HG03378 (cell line): Measurements from ENCODE around the gene EFCAB12.
"Not testable (repeated sequence)": the region's sequence is repeated elsewhere in the genome, so short reads cannot be mapped to it uniquely, and the experiment has no call there.

ENCODE experiments used
- ATAC-seq: cut with Tn5 transposase; IDR thresholded peaks from one replicate; pipeline ENCODE4 v1.9.1; 2021; ENCODE audit warnings: mild to moderate bottlenecking, moderate library complexity; ENCODE audit not compliant: unreplicated experiment

EFCAB12 gene

GRCh38 chr3:129371041-129371826, 57.2 kb downstream of the EFCAB12 start:
- ATAC-seq, result no peak

- no peak for ATAC-seq
These were observed 58.0 kb downstream of the EFCAB12 start for GRCh38 chr3:129370248-129370964.

- no peak for ATAC-seq
These were observed 58.7 kb downstream of the EFCAB12 start for GRCh38 chr3:129369711-129370110.

- no peak for ATAC-seq
These were observed 60.6 kb downstream of the EFCAB12 start for GRCh38 chr3:129367821-129368220.

GRCh38 chr3:129366312-129366831, 62.1 kb downstream of the EFCAB12 start:
- no peak for ATAC-seq

DNA sequence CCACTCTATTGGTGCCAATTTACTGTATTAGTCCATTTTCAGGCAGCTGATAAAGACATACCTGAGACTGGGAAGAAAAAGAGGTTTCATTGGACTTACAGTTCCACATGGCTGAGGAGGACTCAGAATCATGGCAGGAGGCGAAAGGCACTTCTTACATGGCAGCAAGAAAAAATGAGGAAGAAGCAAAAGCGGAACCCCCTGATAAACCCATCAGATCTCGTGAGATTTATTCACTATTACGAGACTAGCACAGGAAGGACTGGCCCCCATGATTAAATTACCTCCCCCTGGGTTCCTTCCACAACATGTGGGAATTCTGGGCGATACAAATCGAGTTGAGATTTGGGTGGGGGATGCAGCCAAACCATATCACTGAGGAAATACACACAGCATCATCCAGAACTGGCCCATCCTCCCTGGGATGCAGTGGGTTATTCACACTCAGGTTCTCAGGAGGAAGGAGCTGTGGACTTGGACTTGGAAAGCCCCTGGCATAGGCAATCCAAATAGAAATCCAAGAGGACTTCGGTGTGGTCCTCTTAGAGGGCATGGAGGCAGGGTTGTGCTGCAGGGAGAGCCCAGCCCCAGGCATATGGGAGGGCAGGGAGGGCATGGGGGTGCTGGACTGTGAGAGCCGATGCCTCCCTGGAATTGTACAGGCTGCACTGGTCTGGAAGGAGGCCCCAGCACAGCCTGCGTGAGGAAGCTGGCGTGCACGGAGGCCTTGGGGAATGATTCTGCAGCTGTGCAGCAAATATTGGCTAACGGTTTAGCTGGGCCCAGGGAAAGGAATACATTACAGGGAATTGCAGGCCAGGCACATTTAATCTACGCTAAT, 62.9 kb downstream of the EFCAB12 start:
- ATAC-seq, result no peak

DNA sequence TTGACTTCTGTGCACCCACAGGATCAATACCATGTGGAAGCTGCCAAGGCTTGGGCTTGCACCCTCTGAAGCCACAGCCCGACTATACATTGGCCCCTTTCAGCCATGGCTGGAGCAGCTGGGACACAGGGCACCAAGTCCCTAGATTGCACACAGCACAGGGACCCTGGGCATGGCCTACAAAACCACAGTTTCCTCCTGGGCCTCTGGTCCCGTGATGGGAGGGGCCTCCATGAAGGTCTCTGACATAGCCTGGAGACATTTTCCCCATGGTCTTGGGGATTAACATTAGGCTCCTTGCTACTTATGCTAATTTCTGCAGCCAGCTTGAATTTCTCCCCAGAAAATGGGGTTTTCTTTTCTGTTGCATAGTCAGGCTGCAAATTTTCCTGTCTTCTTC, 63.6 kb downstream of the EFCAB12 start:
- not testable (repeated sequence) for ATAC-seq

DNA sequence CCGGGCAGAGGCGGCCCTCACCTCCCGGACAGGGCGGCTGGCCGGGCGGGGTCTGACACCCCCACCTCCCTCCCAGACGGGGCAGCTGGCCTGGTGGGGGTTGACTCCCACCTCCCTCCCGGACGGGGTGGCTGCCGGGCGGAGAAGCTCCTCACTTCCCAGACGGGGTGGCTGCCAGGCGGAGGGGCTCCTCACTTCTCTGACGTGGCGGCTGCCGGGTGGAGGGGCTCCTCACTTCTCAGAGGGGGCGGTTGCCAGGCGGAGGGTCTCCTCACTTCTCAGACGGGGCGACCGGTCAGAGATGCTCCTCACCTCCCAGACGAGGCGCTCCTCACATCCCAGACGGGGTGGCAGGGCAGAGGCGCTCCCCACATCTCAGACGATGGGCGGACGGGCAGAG, 65.1 kb downstream of the EFCAB12 start:
- not testable (repeated sequence) for ATAC-seq

DNA sequence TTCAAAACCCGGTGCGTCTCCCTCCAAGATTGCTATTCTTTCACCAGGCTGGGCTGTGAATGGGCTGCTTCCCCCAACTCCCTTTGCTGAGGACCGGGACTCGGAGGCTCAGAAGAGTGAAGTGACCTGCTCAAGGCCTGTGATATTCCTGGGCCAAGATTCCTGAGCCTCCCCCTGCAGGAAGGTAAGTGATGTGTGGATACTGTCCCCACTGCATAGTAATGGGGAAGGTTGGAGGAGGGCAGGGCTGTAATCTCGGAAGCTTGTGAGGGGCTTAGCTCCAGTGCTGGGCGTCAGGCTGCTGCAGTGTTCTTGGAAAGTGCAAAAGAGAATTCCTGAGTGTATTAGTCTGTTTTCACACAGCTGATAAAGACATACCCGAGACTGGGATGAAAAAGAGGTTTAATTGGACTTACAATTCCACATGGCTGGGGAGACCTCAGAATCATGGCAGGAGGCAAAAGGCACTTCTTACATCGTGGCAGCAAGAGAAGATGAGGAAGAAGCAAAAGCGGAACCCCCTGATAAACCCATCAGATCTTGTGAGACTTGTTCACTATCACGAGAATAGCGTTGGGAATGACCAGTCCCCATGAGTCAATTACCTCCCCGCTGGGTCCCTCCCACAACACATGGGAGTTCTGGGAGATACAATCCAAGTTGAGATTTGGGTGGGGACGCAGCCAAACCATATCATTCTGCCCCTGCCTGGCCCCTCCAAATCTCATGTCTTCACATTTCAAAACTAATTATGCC, 67.6 kb downstream of the EFCAB12 start:
- ATAC-seq, result no peak

DNA sequence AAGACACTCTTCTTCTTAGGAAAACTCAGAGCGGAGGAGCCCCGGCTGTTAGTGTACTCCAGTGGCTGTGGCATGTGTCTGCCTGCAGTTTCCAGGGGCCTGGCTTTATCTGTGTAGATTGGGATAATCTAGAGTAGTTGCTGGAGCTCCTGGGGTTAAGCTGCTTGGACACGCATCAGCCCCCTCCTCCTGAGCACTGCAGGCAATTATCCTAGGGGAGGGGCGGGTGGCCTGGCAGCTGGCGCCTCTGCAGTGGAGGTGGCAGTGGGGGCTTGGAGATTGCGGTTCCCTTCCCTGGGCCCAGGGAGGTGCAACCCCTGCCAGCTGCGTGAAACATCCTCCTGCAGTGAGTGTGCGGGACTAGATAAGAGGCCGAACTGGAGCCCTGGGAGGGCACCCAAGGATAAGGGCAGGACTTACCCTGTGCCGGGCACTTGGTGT, 68.2 kb downstream of the EFCAB12 start:
- ATAC-seq, result no peak

DNA sequence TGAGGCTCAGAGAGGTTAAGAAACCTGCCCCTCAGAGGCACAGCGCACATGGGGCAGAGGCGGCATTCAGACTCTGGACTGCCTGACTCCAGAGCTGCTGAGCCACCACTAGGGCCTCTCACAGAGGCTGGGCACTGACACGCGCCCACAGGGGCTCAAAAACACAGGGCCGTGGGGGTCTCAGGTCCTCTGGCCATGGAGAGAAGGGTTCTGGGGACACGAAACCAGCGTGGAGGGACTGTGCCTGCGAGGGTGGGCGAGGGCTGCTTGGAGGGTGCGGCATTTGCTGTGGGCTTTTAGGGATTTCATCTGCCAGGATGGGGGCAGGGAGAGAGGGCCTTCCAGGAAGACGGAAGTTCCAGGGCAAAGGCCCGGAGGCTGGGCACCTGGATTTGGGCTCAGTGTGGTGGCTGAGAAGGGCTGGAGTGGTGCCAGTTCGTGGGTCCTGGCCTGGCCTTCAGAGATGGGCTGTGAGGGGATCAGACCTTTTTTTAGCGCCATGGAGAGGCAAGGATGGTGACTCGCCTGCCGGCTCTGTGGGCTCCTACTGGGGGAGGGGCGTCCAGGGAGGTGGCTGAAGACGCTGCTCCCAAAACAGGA, 69.6 kb downstream of the EFCAB12 start:
- ATAC-seq, result no peak

- no peak for ATAC-seq
These were observed 70.2 kb downstream of the EFCAB12 start for GRCh38 chr3:129358177-129358771.

DNA sequence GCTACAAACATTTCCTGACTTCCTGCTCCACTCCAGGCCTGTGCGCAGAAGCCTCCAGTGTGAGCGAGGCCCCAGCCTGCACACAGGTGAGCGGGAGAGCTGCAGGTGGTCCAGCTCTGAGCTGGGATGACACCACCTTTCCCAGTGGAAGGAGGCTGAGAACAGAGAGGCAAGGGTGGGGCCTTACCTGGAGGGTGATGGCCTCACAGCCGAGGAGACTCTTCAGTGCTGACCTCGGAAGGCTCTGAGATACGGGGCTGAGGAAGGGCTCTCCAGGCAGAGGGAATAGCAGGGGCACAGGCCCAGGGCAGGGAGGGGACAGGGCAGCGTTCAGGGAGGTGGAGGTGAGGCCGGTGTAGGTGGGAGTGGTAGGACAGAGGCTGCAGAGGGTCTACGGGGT, 70.8 kb downstream of the EFCAB12 start:
- ATAC-seq, result no peak

DNA sequence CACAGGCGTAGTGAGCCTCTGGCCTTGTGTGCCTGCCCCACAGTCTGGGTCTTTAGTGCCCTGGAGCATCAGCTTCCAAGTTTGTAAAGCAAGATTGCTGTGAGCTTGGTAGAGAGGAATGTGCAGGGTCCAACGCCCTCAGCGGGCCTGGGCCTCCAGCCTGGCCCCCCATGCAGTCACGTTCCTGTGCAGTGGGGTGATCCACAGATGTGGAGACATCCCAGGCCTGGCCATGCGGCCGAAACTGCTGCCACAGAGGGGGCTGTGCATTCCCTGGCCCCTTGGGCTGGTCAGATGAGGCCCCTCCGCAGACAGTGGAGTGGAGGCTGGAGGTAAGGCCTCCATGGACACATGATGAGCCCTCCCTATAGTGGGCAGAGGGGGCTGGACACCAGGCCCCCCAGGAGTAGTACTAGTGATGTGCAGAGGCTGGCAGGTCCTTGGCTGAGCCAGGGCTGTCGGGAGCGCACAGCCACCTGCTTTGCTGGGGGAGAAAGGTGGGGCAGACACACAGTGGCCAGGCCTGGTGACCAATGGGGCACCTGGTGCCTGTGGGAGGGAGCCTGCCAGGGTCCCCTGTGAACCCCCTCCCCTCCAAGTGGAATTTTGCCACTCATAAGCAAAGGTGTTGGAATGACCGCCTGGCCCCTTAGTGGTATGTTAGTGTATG, 71.5 kb downstream of the EFCAB12 start:
- no peak for ATAC-seq

DNA sequence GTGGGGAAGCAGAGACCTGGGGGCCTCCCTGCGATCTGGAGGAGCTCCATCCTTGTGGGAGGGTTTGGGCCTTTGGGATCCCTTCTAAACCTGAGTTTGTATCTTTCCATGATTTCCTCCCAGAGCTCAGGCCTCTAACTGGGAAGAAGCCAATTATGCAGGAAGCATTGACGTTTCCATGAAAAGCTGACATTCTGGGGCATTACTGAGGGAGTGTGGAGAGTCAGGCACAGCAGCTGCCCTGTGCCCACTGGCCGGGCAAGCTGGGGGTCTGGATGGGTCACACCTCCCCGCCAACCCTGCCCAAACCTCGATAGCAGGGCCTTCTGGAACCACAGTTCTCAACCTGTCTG, 74.9 kb downstream of the EFCAB12 start:
- ATAC-seq, result no peak

GRCh38 chr3:129352650-129353588, 75.5 kb downstream of the EFCAB12 start:
- ATAC-seq, result no peak

GRCh38 chr3:129352045-129352444, 76.4 kb downstream of the EFCAB12 start:
- no peak for ATAC-seq
